ENCODE measurements around the gene SNCB. TPM values are rescaled to one million over a fixed set of nuclear protein-coding genes. Genes with fewer than 3 reads are reported as not detected.
"Not testable (repeated sequence)": the region's sequence is repeated elsewhere in the genome, so short reads cannot be mapped to it uniquely, and the experiment has no call there.

The SNCB gene
- total RNA-seq, 1 donor from 2014 or later, result not detected

DNA sequence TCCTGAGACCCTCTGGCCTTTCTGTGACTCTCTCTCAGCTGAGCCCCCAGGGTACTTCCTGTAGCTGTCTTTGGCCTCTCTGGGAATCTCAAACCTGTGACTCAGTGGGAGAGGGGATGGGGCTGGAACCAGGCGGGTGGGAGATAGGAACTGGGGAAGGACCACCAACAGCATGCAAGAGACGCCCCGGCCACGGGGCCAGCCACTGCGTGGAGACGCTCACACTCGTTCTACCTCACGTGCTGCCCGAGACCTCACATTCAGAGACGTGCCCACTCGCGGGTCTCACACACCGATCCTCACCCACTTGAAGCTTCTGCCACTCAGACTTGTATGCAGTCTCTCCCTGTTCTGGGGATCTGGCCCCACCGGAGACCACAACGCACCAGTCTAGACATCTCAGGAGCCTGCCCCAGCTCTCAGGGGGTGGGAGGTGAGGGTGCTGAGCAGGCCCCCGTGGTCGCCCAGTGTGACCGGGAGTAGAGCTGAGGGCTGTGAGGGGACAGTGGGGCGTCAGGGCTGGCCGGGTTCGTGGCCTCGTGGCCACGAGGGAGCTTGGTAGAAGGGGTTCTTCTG lies 34.2 kb downstream of the SNCB start:
- Histone ChIP-seq H3K4me3 (ENCODE audit: low read depth, low read length) (no peak overlapping the region), H3K27me3 (ENCODE audit: control insufficient read depth, insufficient read depth, low read length) (no peaks in the 10 kb centered on the region), H3K36me3 (ENCODE audit: control insufficient read depth, insufficient read depth, low read length) (no peaks in the 10 kb centered on the region)
- DNase-seq (ENCODE audit: low read depth) (no peak), FAIRE-seq (no peak)
- no peak for TF ChIP-seq CTCF (IDR thresholded peaks at IDR 0.05; ENCODE audit: insufficient read depth, low read length, severe bottlenecking)

GRCh38 chr5:176595386-176595943 lies 34.9 kb downstream of the SNCB start:
- no peak for TF ChIP-seq CTCF (IDR thresholded peaks at IDR 0.05; ENCODE audit: insufficient read depth, low read length, severe bottlenecking)
- DNase-seq (ENCODE audit: low read depth) (no peak), FAIRE-seq (no peak)
- Histone ChIP-seq H3K4me3 (ENCODE audit: low read depth, low read length) (no peak overlapping the region), H3K36me3 (ENCODE audit: control insufficient read depth, insufficient read depth, low read length) (no peaks in the 10 kb centered on the region), H3K27me3 (ENCODE audit: control insufficient read depth, insufficient read depth, low read length) (no peaks in the 10 kb centered on the region)

GRCh38 chr5:176594554-176594953 lies 35.8 kb downstream of the SNCB start:
- Histone ChIP-seq H3K27me3 (ENCODE audit: control insufficient read depth, insufficient read depth, low read length) (no peaks in the 10 kb centered on the region), H3K4me3 (ENCODE audit: low read depth, low read length) (no peak overlapping the region), H3K36me3 (ENCODE audit: control insufficient read depth, insufficient read depth, low read length) (no peaks in the 10 kb centered on the region)
- no peak for TF ChIP-seq CTCF (IDR thresholded peaks at IDR 0.05; ENCODE audit: insufficient read depth, low read length, severe bottlenecking)
- DNase-seq (ENCODE audit: low read depth), result no peak
- no peak for FAIRE-seq

GRCh38 chr5:176593273-176593869 lies 37.0 kb downstream of the SNCB start:
- H3K4me3 ChIP-seq (ENCODE audit: low read depth, low read length), result no peak overlapping the region
- FAIRE-seq (no peak), DNase-seq (ENCODE audit: low read depth) (no peak)
- no peaks in the 10 kb centered on the region for H3K36me3 ChIP-seq (ENCODE audit: control insufficient read depth, insufficient read depth, low read length)
- no peak for TF ChIP-seq CTCF (IDR thresholded peaks at IDR 0.05; ENCODE audit: insufficient read depth, low read length, severe bottlenecking)
- H3K27me3 ChIP-seq (ENCODE audit: control insufficient read depth, insufficient read depth, low read length), result no peaks in the 10 kb centered on the region

- Histone ChIP-seq H3K4me3 (ENCODE audit: low read depth, low read length) (no peak overlapping the region), H3K36me3 (ENCODE audit: control insufficient read depth, insufficient read depth, low read length) (no peaks in the 10 kb centered on the region), H3K27me3 (ENCODE audit: control insufficient read depth, insufficient read depth, low read length) (no peaks in the 10 kb centered on the region)
- TF ChIP-seq CTCF (IDR thresholded peaks at IDR 0.05; ENCODE audit: insufficient read depth, low read length, severe bottlenecking), result no peak
- DNase-seq (ENCODE audit: low read depth) (no peak), FAIRE-seq (no peak)
These were observed 37.8 kb downstream of the SNCB start for GRCh38 chr5:176592573-176592972.

DNA sequence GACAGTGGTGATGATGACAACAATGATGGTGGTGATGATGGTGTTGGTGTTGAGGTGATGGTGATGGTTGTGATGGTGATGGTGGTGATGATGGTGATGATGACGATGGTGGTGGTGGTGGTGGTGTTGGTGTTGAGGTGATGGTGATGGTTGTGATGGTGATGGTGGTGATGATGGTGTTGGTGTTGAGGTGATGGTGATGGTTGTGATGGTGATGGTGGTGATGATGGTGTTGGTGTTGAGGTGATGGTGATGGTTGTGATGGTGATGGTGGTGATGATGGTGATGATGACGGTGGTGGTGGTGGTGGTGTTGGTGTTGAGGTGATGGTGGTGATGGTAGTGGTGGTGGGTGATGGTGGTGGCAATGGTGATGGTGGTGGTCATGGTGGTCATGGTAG lies 38.7 kb downstream of the SNCB start:
- peak; percentile 100 for FAIRE-seq
- H3K27me3 ChIP-seq (ENCODE audit: control insufficient read depth, insufficient read depth, low read length); H3K4me3 ChIP-seq (ENCODE audit: low read depth, low read length); H3K36me3 ChIP-seq (ENCODE audit: control insufficient read depth, insufficient read depth, low read length); DNase-seq (ENCODE audit: low read depth): not testable (repeated sequence)
